Colonic mucosa (tissue), 4 donors: Measurements from ENCODE around the gene TCF12. TPM values are rescaled to one million over a fixed set of nuclear protein-coding genes. Genes with fewer than 3 reads are reported as not detected.

Experiments
- DNase-seq: peaks from one replicate; pipeline ENCODE4 v3.0.0-alpha.2; 2020
- H3K27ac ChIP-seq: fragments of 200-600 bp; one replicate; pipeline ENCODE4 v1.8.0; 2021
- H3K27me3 ChIP-seq: fragments of 200-600 bp; one replicate; pipeline ENCODE4 v1.8.0; 2021
- H3K36me3 ChIP-seq: fragments of 200-600 bp; one replicate; pipeline ENCODE4 v1.8.0; 2021
- H3K4me1 ChIP-seq: fragments of 200-600 bp; one replicate; pipeline ENCODE4 v1.8.0; 2021; ENCODE audit warnings: mild to moderate bottlenecking
- H3K4me3 ChIP-seq: fragments of 200-600 bp; one replicate; pipeline ENCODE4 v1.8.0; 2021
- H3K9ac ChIP-seq, 2 donors: one replicate each; pipeline ENCODE4 v1.7.0; 2013; ENCODE audit warnings: control low read depth in 2 of 2, low read depth in 2 of 2, low read length in 2 of 2
- H3K9me3 ChIP-seq: fragments of 200-600 bp; one replicate; pipeline ENCODE4 v1.8.0; 2021
- CTCF ChIP-seq: fragments of 200-600 bp; IDR thresholded peaks from one replicate; pipeline ENCODE4 v1.8.0; 2022; ENCODE audit warnings: antibody characterized with exemption, mild to moderate bottlenecking
- intact Hi-C: fragments of 100-400 bp; cut with DNase I; formaldehyde crosslinking; loops from one replicate; pipeline ENCODE4 v1.14.1; 2022
- total RNA-seq, 2 donors: library from RNA; stranded (reverse); fragmentation: NEBNext Ultra II Directional in 1 of 2; extraction: Animal tissue kit (Norgen Biotek cat#: 25700) in 1 of 2; gene quantifications; one replicate each; pipeline ENCODE4 v1.2.1, GENCODE V29; 2021
- donor health status: healthy.
- donor health status: DM: no; HTN: no; CAD: no.
- donor health status: DM: no; HTN: no; CAD: no.

TCF12 gene
- total RNA-seq, 2 donors from 2014 or later = 68.7 to 76.3 TPM

DNA sequence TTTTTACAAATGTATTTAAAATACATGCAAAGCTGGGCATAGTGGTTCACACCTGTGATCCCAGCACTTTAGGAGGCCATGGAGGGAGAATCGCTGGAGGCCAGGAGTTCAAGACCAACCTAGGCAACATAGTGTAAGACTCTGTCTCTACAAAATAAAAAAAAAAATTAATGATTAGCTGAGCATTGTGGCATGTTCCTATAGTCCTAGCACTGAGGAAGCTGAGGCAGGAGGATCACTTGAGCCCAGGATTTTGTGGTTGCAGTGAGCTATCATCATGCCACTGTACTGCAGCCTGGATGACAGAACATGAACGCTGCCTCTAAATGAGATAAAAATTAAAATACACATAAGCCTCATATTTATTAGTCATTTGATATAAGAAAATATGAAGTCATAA is 142.8 kb downstream of the TCF12 start:
- H3K9me3 ChIP-seq = no peaks in the 10 kb centered on the region
- H3K27ac ChIP-seq = no peak overlapping the region
- TF ChIP-seq CTCF = no peak
- no peaks in the 10 kb centered on the region for H3K4me1 ChIP-seq
- no peak for DNase-seq
- intact Hi-C loops = no loop called here
- no peak overlapping the region for H3K9ac ChIP-seq
- no peaks in the 10 kb centered on the region for H3K27me3 ChIP-seq
- H3K4me3 ChIP-seq = no peak overlapping the region
- no peaks in the 10 kb centered on the region for H3K36me3 ChIP-seq

GRCh38 chr15:57061696-57062095 is 143.3 kb downstream of the TCF12 start:
- intact Hi-C loops = no loop called here
- H3K4me1 ChIP-seq = no peaks in the 10 kb centered on the region
- no peaks in the 10 kb centered on the region for H3K27me3 ChIP-seq
- no peak overlapping the region for H3K27ac ChIP-seq
- no peaks in the 10 kb centered on the region for H3K36me3 ChIP-seq
- H3K4me3 ChIP-seq = no peak overlapping the region
- H3K9me3 ChIP-seq = no peaks in the 10 kb centered on the region
- TF ChIP-seq CTCF = no peak
- no peak for DNase-seq
- H3K9ac ChIP-seq = no peak overlapping the region

GRCh38 chr15:57064033-57064432 is 145.6 kb downstream of the TCF12 start:
- H3K9ac ChIP-seq = no peak overlapping the region
- no peak overlapping the region for H3K27ac ChIP-seq
- no peaks in the 10 kb centered on the region for H3K27me3 ChIP-seq
- TF ChIP-seq CTCF = no peak
- H3K36me3 ChIP-seq = no peaks in the 10 kb centered on the region
- intact Hi-C loops = no loop called here
- H3K9me3 ChIP-seq = no peaks in the 10 kb centered on the region
- no peak for DNase-seq
- no peak overlapping the region for H3K4me3 ChIP-seq
- H3K4me1 ChIP-seq = no peaks in the 10 kb centered on the region

DNA sequence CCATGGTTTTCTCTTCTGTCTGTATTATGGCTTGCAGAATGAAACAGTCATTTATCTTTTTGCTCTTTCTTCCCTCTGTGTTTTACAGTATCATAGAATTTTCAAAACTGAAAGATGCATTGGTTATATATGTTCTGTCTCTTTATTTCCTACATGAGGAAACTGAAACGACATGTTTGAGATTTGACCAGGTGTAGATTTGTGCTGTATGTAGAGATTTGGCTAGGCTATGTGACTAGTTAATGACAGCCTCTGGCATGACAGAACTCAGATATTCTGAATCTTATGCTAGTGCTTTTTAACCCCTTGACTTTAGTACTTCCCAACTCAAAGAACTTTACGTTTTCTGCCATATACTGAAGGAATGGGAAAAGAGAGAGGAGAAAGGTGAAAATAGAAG is 151.0 kb downstream of the TCF12 start:
- Histone ChIP-seq H3K27me3 (no peaks in the 10 kb centered on the region), H3K27ac (no peak overlapping the region)
- intact Hi-C loops = no loop called here

GRCh38 chr15:57070674-57071073 is 152.2 kb downstream of the TCF12 start:
- H3K27ac ChIP-seq = no peak overlapping the region
- intact Hi-C loops = no loop called here
- H3K27me3 ChIP-seq = no peaks in the 10 kb centered on the region
- H3K9ac ChIP-seq = no peak overlapping the region
- H3K9me3 ChIP-seq = no peaks in the 10 kb centered on the region
- no peaks in the 10 kb centered on the region for H3K4me1 ChIP-seq
- DNase-seq = no peak
- TF ChIP-seq CTCF = no peak
- no peak overlapping the region for H3K4me3 ChIP-seq
- no peaks in the 10 kb centered on the region for H3K36me3 ChIP-seq

More for the DNA sequence above, 151.0 kb downstream of the TCF12 start:
- no peak overlapping the region for H3K4me3 ChIP-seq
- no peaks in the 10 kb centered on the region for H3K36me3 ChIP-seq
- no peak for TF ChIP-seq CTCF
- H3K9me3 ChIP-seq = no peaks in the 10 kb centered on the region
- no peak for DNase-seq
- H3K4me1 ChIP-seq = no peaks in the 10 kb centered on the region
- H3K9ac ChIP-seq = no peak overlapping the region

DNA sequence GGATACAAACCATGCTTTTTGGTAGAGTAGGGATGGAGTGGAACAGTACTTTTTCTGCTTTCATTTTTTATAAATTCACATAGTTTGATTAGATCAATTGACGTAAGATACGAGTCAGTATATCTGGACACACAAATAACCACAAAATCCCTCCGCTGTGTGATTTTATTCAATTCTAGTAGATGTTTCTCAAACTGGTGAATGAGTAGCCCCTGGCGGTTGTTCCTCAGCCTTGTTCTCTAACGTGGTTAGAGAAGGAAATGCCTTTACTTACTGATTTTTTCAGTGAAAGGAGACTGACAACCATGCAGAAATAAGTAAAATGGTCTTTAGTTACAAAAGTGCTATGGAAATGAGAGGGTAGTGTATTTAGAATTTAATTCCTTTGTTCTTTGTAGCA is 161.0 kb downstream of the TCF12 start:
- no peak for TF ChIP-seq CTCF
- Histone ChIP-seq H3K9me3 (no peaks in the 10 kb centered on the region), H3K4me3 (no peak overlapping the region), H3K4me1 (peaks cover 5% of the 10 kb centered on the region), H3K36me3 (no peaks in the 10 kb centered on the region), H3K27ac (no peak overlapping the region), H3K27me3 (no peaks in the 10 kb centered on the region), H3K9ac (no peak overlapping the region)
- intact Hi-C loops = no loop called here
- no peak for DNase-seq
